IMR-90 (cell line): ENCODE data around the gene ARID4A. TPM values are rescaled to one million over a fixed set of nuclear protein-coding genes. Genes with fewer than 3 reads are reported as not detected.

Experiments
- ATAC-seq: fragments of 200-7000 bp; cut with Tn5 transposase; 2 replicates; pipeline ENCODE4 v1.9.1; 2020; ENCODE audit warnings: low read depth, mild to moderate bottlenecking, moderate library complexity
- BruUV-seq: library from RNA; stranded (reverse); fragments of 400-500 nt; replicated peaks from 2 replicates; lab custom pipeline; 2021; lab: Mats Ljungman, UMichigan
- CTCF ChIA-PET: fragments of 300-600 bp; formaldehyde crosslinking; extraction: SDS; loops from one replicate; lab custom pipeline; 2021; ENCODE audit warnings: antibody characterized with exemption; lab: Yijun Ruan, JAX
- POLR2A ChIA-PET: fragments of 300-600 bp; sonication (Branson Sonifier 250); formaldehyde crosslinking; loops from one replicate; lab custom pipeline; 2022; ENCODE audit warnings: antibody characterized with exemption; ENCODE audit not compliant: unreplicated experiment; lab: Charles Lee
- DNase-seq: peaks from one replicate; pipeline ENCODE4 v3.0.0; 2013
- H2AFZ ChIP-seq: replicated peaks from 2 replicates; pipeline ENCODE3; 2013; ENCODE audit warnings: low read length, mild to moderate bottlenecking; ENCODE audit not compliant: poor library complexity
- H2AK5ac ChIP-seq: 2 replicates; pipeline ENCODE4 v1.6.1; 2013; ENCODE audit warnings: low read depth, low read length, inconsistent platforms
- H2AK9ac ChIP-seq: replicated peaks from 2 replicates; pipeline ENCODE3; 2013; ENCODE audit warnings: mild to moderate bottlenecking, low read depth, low read length, moderate library complexity; ENCODE audit not compliant: poor library complexity
- H2BK120ac ChIP-seq: 2 replicates; pipeline ENCODE4 v1.6.1; 2013; ENCODE audit warnings: low read depth, low read length, inconsistent platforms
- H2BK15ac ChIP-seq: 3 replicates; pipeline ENCODE4 v1.6.1; 2013; ENCODE audit warnings: low read depth, low read length, inconsistent platforms
- H2BK20ac ChIP-seq: 2 replicates; pipeline ENCODE4 v1.6.1; 2013; ENCODE audit warnings: low read depth, mild to moderate bottlenecking, inconsistent platforms, low read length, moderate library complexity
- H2BK5ac ChIP-seq: 2 replicates; pipeline ENCODE4 v1.6.1; 2013; ENCODE audit warnings: mild to moderate bottlenecking, low read depth, low read length, inconsistent platforms; ENCODE audit not compliant: poor library complexity, severe bottlenecking
- H3K14ac ChIP-seq: replicated peaks from 2 replicates; pipeline ENCODE4 v1.6.1; 2013; ENCODE audit warnings: low read depth, low read length, inconsistent platforms
- H3K18ac ChIP-seq: 2 replicates; pipeline ENCODE4 v1.6.1; 2013; ENCODE audit warnings: low read depth, low read length, control low read depth
- H3K23ac ChIP-seq: 2 replicates; pipeline ENCODE4 v1.6.1; 2013; ENCODE audit warnings: low read depth, low read length, inconsistent platforms
- H3K27ac ChIP-seq: 2 replicates; pipeline ENCODE4 v1.5.1; 2013; ENCODE audit warnings: mild to moderate bottlenecking, control low read depth, low read length; ENCODE audit not compliant: insufficient read depth
- H3K27me3 ChIP-seq: 2 replicates; pipeline ENCODE4 v1.6.1; 2013; ENCODE audit warnings: low read length; ENCODE audit not compliant: control insufficient read depth, insufficient read depth
- H3K36me3 ChIP-seq: 2 replicates; pipeline ENCODE4 v1.6.1; 2013; ENCODE audit warnings: low read length, mixed read lengths; ENCODE audit not compliant: control insufficient read depth, insufficient read depth
- H3K4ac ChIP-seq: 2 replicates; pipeline ENCODE4 v1.6.1; 2013; ENCODE audit warnings: low read depth, low read length, inconsistent platforms
- H3K4me1 ChIP-seq: 2 replicates; pipeline ENCODE4 v1.6.1; 2013; ENCODE audit warnings: low read length, mixed read lengths; ENCODE audit not compliant: control insufficient read depth, insufficient read depth
- H3K4me2 ChIP-seq: 2 replicates; pipeline ENCODE4 v1.6.1; 2013; ENCODE audit warnings: low read depth, mild to moderate bottlenecking, control low read depth, low read length, moderate library complexity
- H3K4me3 ChIP-seq: 2 replicates; pipeline ENCODE4 v1.5.1; 2013; ENCODE audit warnings: low read depth, mild to moderate bottlenecking, control low read depth, low read length, moderate library complexity; ENCODE audit not compliant: insufficient read depth
- H3K56ac ChIP-seq: 2 replicates; pipeline ENCODE4 v1.6.1; 2013; ENCODE audit warnings: low read length, inconsistent platforms; ENCODE audit not compliant: insufficient read depth; ENCODE audit errors: extremely low read depth
- H3K79me1 ChIP-seq, 2 experiments: 2 replicates each; pipeline ENCODE4 v1.6.1; 2013; ENCODE audit warnings: low read length in 2 of 2, inconsistent platforms in 1 of 2, low read depth in 1 of 2
- H3K9ac ChIP-seq: 2 replicates; pipeline ENCODE4 v1.6.1; 2013; ENCODE audit warnings: low read depth, low read length, control low read depth
- H3K9me1 ChIP-seq: 2 replicates; pipeline ENCODE4 v1.6.1; 2013; ENCODE audit warnings: low read length, inconsistent platforms; ENCODE audit not compliant: insufficient read depth
- H3K9me3 ChIP-seq: 2 replicates; pipeline ENCODE4 v1.6.1; 2013; ENCODE audit warnings: low read length; ENCODE audit not compliant: control insufficient read depth, insufficient read depth
- H4K20me1 ChIP-seq: 2 replicates; pipeline ENCODE4 v1.6.1; 2013; ENCODE audit warnings: low read length, inconsistent platforms; ENCODE audit not compliant: insufficient read depth
- H4K5ac ChIP-seq: 2 replicates; pipeline ENCODE4 v1.6.1; 2013; ENCODE audit warnings: mild to moderate bottlenecking, low read depth, low read length, control low read depth
- H4K8ac ChIP-seq, 2 experiments: 2 replicates each; pipeline ENCODE4 v1.6.1; 2013; ENCODE audit warnings: low read depth in 2 of 2, low read length in 2 of 2, control low read depth in 1 of 2, inconsistent platforms in 1 of 2
- H4K91ac ChIP-seq: 2 replicates; pipeline ENCODE4 v1.6.1; 2013; ENCODE audit warnings: low read depth, low read length, inconsistent platforms; ENCODE audit not compliant: insufficient read depth
- BHLHE40 ChIP-seq: fragments of 150-350 bp; IDR thresholded peaks from 2 replicates; pipeline ENCODE4 v1.6.1; 2016; ENCODE audit warnings: mild to moderate bottlenecking, low read depth, low read length
- CEBPB ChIP-seq: IDR thresholded peaks from 2 replicates; pipeline ENCODE4 v1.6.1; 2012; ENCODE audit warnings: low read depth, low read length, improper control_type of control experiment
- CHD1 ChIP-seq: IDR thresholded peaks from 2 replicates; pipeline ENCODE4 v1.6.1; 2012; ENCODE audit warnings: low read depth, low read length, improper control_type of control experiment
- CTCF ChIP-seq: conservative IDR thresholded peaks from 2 replicates; pipeline ENCODE4 v1.5.1; 2012; ENCODE audit warnings: mild to moderate bottlenecking, low read depth, low read length, improper control_type of control experiment
- ELK1 ChIP-seq: fragments of 150-350 bp; IDR thresholded peaks from 2 replicates; pipeline ENCODE4 v1.6.1; 2016; ENCODE audit warnings: low read depth, mild to moderate bottlenecking, low read length, moderate library complexity, borderline replicate concordance
- FOS ChIP-seq: fragments of 150-350 bp; IDR thresholded peaks from 2 replicates; pipeline ENCODE4 v1.6.1; 2016; ENCODE audit warnings: low read depth, low read length
- MAFK ChIP-seq: IDR thresholded peaks from 2 replicates; pipeline ENCODE4 v1.6.1; 2012; ENCODE audit warnings: low read depth, low read length, improper control_type of control experiment
- MAZ ChIP-seq: IDR thresholded peaks from 2 replicates; pipeline ENCODE4 v1.6.1; 2012; ENCODE audit warnings: low read depth, mild to moderate bottlenecking, low read length, improper control_type of control experiment, moderate library complexity, borderline replicate concordance
- MXI1 ChIP-seq: IDR thresholded peaks from 2 replicates; pipeline ENCODE4 v1.6.1; 2012; ENCODE audit warnings: low read depth, mild to moderate bottlenecking, low read length, moderate library complexity, borderline replicate concordance
- NFE2L2 ChIP-seq: fragments of 150-350 bp; IDR thresholded peaks from 2 replicates; pipeline ENCODE4 v1.6.1; 2016; ENCODE audit warnings: low read depth, mild to moderate bottlenecking, low read length
- POLR2A ChIP-seq: IDR thresholded peaks from 2 replicates; pipeline ENCODE4 v1.6.1; 2012; ENCODE audit warnings: mild to moderate bottlenecking, low read depth, low read length
- RAD21 ChIP-seq: IDR thresholded peaks from 2 replicates; pipeline ENCODE4 v1.6.1; 2012; ENCODE audit warnings: low read length, improper control_type of control experiment
- RCOR1 ChIP-seq: IDR thresholded peaks from 2 replicates; pipeline ENCODE4 v1.6.1; 2012; ENCODE audit warnings: mild to moderate bottlenecking, low read length, improper control_type of control experiment; ENCODE audit not compliant: insufficient replicate concordance
- RFX5 ChIP-seq: IDR thresholded peaks from 2 replicates; pipeline ENCODE4 v1.8.0; 2012; ENCODE audit warnings: low read depth, mild to moderate bottlenecking, low read length, moderate library complexity
- SMC3 ChIP-seq: fragments of 150-350 bp; IDR thresholded peaks from 2 replicates; pipeline ENCODE4 v1.6.1; 2016; ENCODE audit warnings: low read depth, mild to moderate bottlenecking, antibody characterized with exemption, low read length, moderate library complexity
- WGBS, 2 experiments: methylation state at CpG; one replicate each; pipeline versions ENCODE4 v1.1.5 to v1.1.7; 2013; ENCODE audit warnings: missing lambda C conversion rate in 2 of 2; ENCODE audit not compliant: insufficient read length in 1 of 2; ENCODE audit errors: extremely low coverage in 2 of 2; 5-methylcytosine and 5-hydroxymethylcytosine counted together
- dilution Hi-C: fragments of 300-500 bp; cut with HindIII; formaldehyde crosslinking; loops from one replicate; pipeline ENCODE4 v1.14.3; 2018; ENCODE audit warnings: low sequenced_read_pairs; ENCODE audit not compliant: unreplicated experiment
- in situ Hi-C: fragments of 300-500 bp; cut with MboI; formaldehyde crosslinking; loops from 3 replicates; pipeline ENCODE4 v1.14.3; 2019; ENCODE audit warnings: low sequenced_read_pairs, inconsistent platforms, mixed read lengths
- intact Hi-C: fragments of 100-400 bp; cut with micrococcal nuclease; formaldehyde crosslinking; loops from 2 replicates; pipeline ENCODE4 v1.10.0; 2022
- polyA plus RNA-seq, 3 experiments: library from polyadenylated mRNA; depleted of rRNA; stranded (reverse); fragments of >200 nt; gene quantifications; 2 replicates each; pipeline ENCODE4 v1.2.3, GENCODE V29; 2012; ENCODE audit warnings: low replicate concordance in 1 of 3
- total RNA-seq: library from RNA; depleted of rRNA; stranded (reverse); fragments of >200 nt; gene quantifications from 2 replicates; pipeline ENCODE4 v1.2.3, GENCODE V29; 2012

ARID4A gene
- total and polyA plus RNA-seq, 2 of the 4 experiments (the other 2 are of a cell fraction), result 3.3 to 3.8 TPM

- Histone ChIP-seq H3K14ac (no peak overlapping the region), H3K23ac (no peak overlapping the region), H3K18ac (no peak overlapping the region), H4K5ac (no peak overlapping the region), H2AK5ac (no peak overlapping the region), H3K9ac (no peak overlapping the region), H3K4ac (no peak overlapping the region), H3K56ac (no peak overlapping the region), H3K36me3 (peaks cover 14% of the 10 kb centered on the region), H2BK5ac (no peak overlapping the region), H3K4me3 (no peak overlapping the region), H4K8ac (no peak overlapping the region), H3K79me1 (peaks cover 0 to 2% of the 10 kb centered on the region in 2 experiments; a peak in 1 of 4 replicates), H3K27ac (no peak overlapping the region), H2BK120ac (no peak overlapping the region), H4K91ac (no peak overlapping the region), H2BK20ac (no peak overlapping the region), H3K4me1 (peaks cover 3% of the 10 kb centered on the region; the same call in 1 of the 2 replicates), H3K9me3 (no peaks in the 10 kb centered on the region), H3K4me2 (peak overlapping the region; percentile 37; the same call in 1 of the 2 replicates), H3K27me3 (no peaks in the 10 kb centered on the region), H2AK9ac (no peak overlapping the region), H4K20me1 (no peaks in the 10 kb centered on the region), H3K9me1 (no peaks in the 10 kb centered on the region), H2AFZ (no peak overlapping the region), H2BK15ac (no peak overlapping the region)
- ChIA-PET POLR2A (no interaction called here), CTCF (no interaction called here)
- dilution Hi-C loops (no loop called here), in situ Hi-C loops (no loop called here), intact Hi-C loops (no loop called here)
- BruUV-seq, result no TSS peak
- WGBS, 2 experiments, result no CpG with 5 or more reads among the region's 4 CpGs
- DNase-seq, result no peak
- no peak for TF ChIP-seq RFX5
- TF ChIP-seq SMC3, result no peak
- TF ChIP-seq RCOR1, result no peak
- TF ChIP-seq CHD1, result no peak
- TF ChIP-seq MAZ, result no peak
- no peak for TF ChIP-seq FOS
- TF ChIP-seq MAFK, result no peak
- TF ChIP-seq ELK1, result no peak
- TF ChIP-seq MXI1, result no peak
- no peak for TF ChIP-seq BHLHE40
- no peak for TF ChIP-seq CTCF
- no peak for TF ChIP-seq NFE2L2
- no peak for TF ChIP-seq RAD21
- TF ChIP-seq POLR2A, result no peak
- TF ChIP-seq CEBPB, result no peak
- no peak for ATAC-seq
These were observed 55.4 kb downstream of the ARID4A start for GRCh38 chr14:58353516-58354299.
